Fibroblast of skin of right quadriceps (primary cell): Measurements from ENCODE around the gene IL6R.
A peak's percentile ranks its signal among the peaks of the same experiment; 100 is the strongest.
"Not testable (repeated sequence)": the region's sequence is repeated elsewhere in the genome, so short reads cannot be mapped to it uniquely, and the experiment has no call there.

ENCODE experiments used
- DNase-seq: peaks from one replicate; pipeline ENCODE4 v3.0.0-alpha.2; 2013

Gene IL6R

DNA sequence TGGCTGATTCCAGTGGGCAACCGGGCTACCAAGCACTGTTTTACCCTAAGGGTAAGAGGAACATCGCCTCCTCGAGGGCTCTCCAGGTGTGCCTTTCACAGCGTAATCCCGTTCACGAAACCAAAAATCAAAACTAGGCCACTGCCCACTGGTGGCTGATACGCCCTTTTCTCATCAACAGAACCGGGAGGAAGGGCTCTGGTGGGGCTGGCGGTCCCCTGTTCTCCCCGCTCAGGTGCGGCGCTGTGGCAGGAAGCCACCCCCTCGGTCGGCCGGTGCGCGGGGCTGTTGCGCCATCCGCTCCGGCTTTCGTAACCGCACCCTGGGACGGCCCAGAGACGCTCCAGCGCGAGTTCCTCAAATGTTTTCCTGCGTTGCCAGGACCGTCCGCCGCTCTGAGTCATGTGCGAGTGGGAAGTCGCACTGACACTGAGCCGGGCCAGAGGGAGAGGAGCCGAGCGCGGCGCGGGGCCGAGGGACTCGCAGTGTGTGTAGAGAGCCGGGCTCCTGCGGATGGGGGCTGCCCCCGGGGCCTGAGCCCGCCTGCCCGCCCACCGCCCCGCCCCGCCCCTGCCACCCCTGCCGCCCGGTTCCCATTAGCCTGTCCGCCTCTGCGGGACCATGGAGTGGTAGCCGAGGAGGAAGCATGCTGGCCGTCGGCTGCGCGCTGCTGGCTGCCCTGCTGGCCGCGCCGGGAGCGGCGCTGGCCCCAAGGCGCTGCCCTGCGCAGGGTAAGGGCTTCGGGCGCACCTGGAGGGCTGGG lies at the start of gene IL6R:
Gene IL6R, plus strand, starts transcription at position 360 of the 763 bp plus-strand sequence. Its CDS starts 287 bp downstream, at position 647.
- DNase-seq = peak; percentile 93

GRCh38 chr1:154358519-154358918 lies 46.6 kb upstream of the IL6R start:
- DNase-seq = no peak

GRCh38 chr1:154360288-154360687 lies 44.9 kb upstream of the IL6R start:
- DNase-seq = no peak

GRCh38 chr1:154360881-154361280 lies 44.3 kb upstream of the IL6R start:
- not testable (repeated sequence) for DNase-seq

GRCh38 chr1:154361357-154361756 lies 43.8 kb upstream of the IL6R start:
- DNase-seq = no peak

GRCh38 chr1:154371436-154371835 lies 33.7 kb upstream of the IL6R start:
- no peak for DNase-seq

DNA sequence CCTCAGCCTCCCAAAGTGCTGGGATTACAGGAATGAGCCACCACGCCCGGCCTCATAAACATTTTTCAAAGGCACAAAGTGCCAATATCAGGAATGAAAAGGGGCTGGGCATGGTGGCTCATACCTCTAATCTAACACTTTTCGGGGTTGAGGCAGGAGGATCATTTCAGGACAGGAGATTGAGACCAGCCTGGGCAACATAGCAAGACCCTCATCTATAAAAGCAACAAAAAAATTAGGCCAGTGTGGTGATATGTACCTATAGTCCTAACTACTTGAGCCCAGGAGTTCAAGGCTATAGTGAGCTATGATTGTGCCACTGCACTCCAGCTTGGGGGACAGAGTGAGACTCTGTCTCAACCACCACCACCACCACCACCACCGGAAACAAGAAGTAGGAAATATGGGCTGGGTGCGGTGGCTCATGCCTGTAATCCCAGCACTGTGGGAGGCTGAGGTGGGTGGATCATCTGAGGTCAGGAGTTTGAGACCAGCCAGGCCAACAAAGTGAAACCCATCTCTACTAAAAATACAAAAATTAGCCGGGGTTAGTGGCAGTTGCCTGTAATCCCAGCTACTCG lies 31.3 kb upstream of the IL6R start:
- DNase-seq = not testable (repeated sequence)

DNA sequence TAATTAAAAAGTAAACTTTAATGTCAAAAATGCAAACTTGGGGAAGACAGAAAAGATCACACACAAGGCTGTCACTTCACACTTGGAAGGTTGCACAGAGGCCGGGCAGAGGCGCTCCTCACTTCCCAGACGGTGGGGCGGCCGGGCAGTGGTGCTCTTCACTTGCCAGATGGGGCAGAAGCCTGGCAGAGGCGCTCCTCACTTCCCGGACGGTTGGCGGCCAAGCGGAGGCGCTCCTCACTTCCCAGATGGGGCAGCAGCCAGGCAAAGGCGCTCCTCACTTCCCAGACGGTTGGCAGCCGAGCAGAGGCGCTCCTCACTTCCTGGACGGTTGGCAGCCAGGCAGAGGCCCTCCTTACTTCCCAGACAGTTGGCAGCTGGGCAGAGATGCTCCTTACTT lies 25.8 kb upstream of the IL6R start:
- no peak for DNase-seq

DNA sequence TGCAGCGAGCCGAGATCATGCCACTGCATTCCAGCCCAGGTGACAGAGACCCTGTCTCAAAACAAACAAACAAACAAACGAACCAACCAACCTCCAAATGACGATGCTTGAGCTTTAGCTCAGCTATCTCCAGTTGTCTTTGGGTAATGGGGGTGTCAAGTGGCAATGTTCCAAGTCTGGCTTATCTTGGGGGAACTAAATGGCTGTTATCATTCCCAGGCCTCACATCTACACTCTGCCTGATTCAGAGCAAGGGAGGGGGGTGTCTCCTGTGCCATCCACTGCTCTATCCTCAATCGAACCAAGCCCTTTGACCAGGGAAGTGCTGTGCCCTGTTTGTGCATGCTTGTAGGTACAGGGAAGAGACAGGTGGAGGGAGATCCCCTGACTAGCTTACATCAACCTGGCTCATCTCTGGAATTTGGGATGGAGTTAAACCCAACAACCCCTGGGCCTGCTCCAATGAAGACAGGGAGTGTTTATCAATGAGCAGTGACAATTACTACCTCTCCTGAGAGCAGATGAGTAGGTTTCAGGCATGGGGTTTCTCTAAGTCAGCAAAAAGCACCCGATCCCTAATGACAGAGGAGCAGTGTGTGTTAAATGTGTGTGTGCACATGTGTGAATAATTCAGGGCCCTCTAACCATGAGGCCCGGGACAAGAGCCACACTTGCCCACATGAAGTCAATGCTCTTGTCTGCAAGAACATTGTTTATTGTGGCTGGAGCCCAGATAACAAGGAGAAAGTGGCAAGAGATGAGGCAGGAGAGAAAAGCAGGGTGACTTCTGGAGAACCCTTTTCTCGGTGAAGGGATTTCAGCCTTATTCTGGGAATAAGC lies 20.3 kb upstream of the IL6R start:
- no peak for DNase-seq

DNA sequence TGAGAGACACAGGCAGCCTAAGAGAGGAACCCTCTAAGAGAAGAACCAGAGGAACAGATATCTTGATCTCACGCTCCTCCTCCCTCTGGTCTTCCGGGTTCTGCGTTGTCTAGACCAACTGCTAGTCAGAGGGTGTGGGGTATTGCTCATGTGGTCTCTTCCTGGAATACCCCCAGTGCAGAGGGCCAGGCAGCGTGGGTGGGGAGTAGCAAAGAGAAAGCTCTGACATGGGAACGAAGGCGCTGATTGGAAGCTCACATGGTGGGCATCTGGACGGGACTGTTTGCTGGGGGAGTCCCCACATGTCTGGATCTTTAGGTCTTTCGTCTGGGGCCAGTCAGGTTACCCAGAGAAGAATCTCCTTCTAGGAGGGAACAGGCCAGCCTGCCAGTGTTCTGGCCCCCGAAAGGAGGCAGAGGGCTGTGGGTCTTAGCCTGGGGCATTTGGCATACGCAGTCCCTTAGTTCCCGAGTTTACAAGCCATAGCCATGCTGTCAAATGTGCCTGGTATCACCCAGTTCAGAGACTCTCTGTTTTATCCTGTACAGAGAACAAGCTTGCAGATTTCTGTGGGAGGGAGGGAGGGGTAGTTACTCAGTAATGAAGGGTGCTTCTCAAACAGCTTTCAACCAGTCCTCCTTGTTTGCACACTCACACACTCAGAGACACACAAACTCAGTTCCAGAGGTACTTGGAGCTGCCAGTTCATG lies 18.3 kb upstream of the IL6R start:
- peak; percentile 27 for DNase-seq

GRCh38 chr1:154391086-154391770 lies 13.9 kb upstream of the IL6R start:
- DNase-seq = no peak

DNA sequence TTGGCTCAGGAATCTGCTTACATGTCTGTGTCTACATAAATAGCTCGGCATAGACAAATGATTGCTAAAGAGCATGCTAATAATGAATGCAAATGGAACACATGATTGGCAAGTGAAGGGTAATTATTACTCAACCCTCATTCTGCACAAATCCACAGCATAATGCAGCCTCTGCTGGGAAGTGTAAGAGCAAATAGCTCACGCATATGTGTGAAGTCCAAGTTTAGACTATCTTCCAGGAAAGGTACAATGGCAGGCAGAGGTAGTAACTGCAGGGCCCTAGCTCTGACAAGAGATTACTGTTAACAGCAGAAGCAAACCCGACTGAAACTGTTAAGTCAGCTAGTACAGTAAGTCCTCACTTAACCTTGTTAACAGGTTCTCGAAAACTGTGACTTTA lies 7.0 kb upstream of the IL6R start:
- DNase-seq = no peak

- DNase-seq = no peak
Observed at GRCh38 chr1:154398678-154399077, 6.5 kb upstream of the IL6R start.

GRCh38 chr1:154400381-154400801 lies 4.8 kb upstream of the IL6R start:
- DNase-seq = no peak

- DNase-seq = no peak
Observed at GRCh38 chr1:154402409-154402921, 2.7 kb upstream of the IL6R start.

GRCh38 chr1:154403261-154403943 lies 1.7 kb upstream of the IL6R start:
- no peak for DNase-seq

GRCh38 chr1:154403983-154404382 lies 1.2 kb upstream of the IL6R start:
- no peak for DNase-seq

DNA sequence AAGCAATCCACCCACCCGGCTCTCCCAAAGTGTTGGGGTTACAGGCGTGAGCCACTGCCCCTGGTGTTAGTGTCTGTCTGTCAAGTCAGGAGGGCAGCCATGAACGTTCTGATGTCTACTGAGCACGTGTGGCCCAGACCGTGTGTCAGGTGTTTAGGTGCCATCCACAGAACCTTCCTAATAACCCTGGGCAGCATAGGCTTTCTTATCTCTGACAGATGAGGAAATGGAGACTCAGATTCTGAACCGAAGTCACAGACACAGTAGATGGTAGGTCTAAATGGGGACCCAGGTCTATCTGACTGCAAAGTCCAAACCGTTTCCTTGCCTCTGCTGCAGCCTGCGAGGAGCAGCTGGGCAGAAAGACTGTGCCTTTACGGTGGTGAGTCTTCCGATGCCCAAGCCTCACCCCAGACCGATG lies 622 bp upstream of the IL6R start:
- DNase-seq = no peak

- peak; percentile 63 for DNase-seq
Observed at GRCh38 chr1:154405747-154406571, 816 bp downstream of the IL6R start.

DNA sequence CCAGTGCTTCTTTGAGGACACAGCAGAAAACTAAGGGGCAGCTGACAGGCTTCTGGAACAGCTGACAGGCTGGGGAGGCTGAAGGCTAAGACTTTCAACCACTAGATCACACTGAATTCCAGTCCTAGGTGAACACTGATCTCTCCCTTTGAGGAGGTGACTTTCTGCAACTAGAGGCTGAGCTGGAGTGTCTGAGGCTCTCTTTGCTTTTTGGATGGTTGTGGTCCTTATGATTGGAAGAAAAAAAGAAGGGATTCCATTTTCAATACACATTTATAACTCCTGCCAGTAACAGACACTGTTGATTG lies 1.4 kb downstream of the IL6R start:
- DNase-seq = no peak

DNA sequence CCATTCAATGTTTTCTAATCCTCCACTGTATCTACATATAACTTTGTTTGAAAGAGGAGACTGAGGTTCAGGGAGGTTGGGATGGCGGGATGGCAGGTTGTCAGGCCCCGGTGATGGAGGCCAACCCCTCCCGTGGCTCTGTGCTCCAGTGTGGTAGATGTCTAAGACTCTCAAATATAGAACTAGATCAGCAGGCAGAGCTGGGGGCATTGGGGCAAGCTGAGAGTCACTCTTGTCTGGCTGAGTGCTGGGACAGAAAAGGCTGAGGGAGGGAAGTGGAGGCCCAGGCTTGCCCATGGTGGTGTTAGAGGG lies 1.7 kb downstream of the IL6R start:
- no peak for DNase-seq
